HEK293 (cell line): ENCODE results near the gene CCDC149.

ENCODE experiments used
- CTCF ChIA-PET: fragments of 350-600 bp; formaldehyde crosslinking; extraction: SDS; loops from one replicate; lab custom pipeline; 2021; ENCODE audit warnings: antibody characterized with exemption; lab: Yijun Ruan, JAX
- POLR2A ChIA-PET: fragments of 300-600 bp; formaldehyde crosslinking; extraction: SDS; loops from one replicate; lab custom pipeline; 2020; ENCODE audit warnings: antibody characterized with exemption, inconsistent platforms; lab: Yijun Ruan, JAX
- H3K27ac ChIP-seq: fragments of 200-500 bp; sonication (Bioruptor generic); 2 replicates; pipeline ENCODE4 v1.5.1; 2014; ENCODE audit warnings: low read depth, low read length, control low read depth, inconsistent platforms; ENCODE audit errors: extremely low read depth
- H3K36me3 ChIP-seq, 2 experiments: fragments of 200-500 bp in 1 of 2; sonication (Bioruptor generic) in 1 of 2; 1 replicate in 1 of 2; 2 replicates in 1 of 2; pipeline ENCODE4 v1.5.1; 2014 to 2017; ENCODE audit warnings: inconsistent platforms in 2 of 2, low read length in 2 of 2; ENCODE audit not compliant: control insufficient read depth in 2 of 2, insufficient read depth in 1 of 2
- H3K4me1 ChIP-seq: fragments of 200-500 bp; sonication (Bioruptor generic); 2 replicates; pipeline ENCODE4 v1.5.1; 2014; ENCODE audit warnings: mild to moderate bottlenecking, low read length, inconsistent platforms; ENCODE audit not compliant: control insufficient read depth, insufficient read depth
- H3K4me3 ChIP-seq: 2 replicates; pipeline ENCODE4 v1.5.1; 2011; ENCODE audit warnings: low read depth, mild to moderate bottlenecking, control low read depth, low read length, moderate library complexity
- H3K9me3 ChIP-seq: fragments of 200-500 bp; sonication (Bioruptor generic); 2 replicates; pipeline ENCODE4 v1.5.1; 2014; ENCODE audit warnings: low read depth, low read length, inconsistent platforms; ENCODE audit not compliant: control insufficient read depth, insufficient read depth
- GLIS2 ChIP-seq: fragments of 450-650 bp; formaldehyde crosslinking; IDR thresholded peaks from 2 replicates; pipeline ENCODE4 v1.5.1; 2016; ENCODE audit warnings: missing biosample characterization, missing genetic modification characterization
- HIC1 ChIP-seq: fragments of 450-650 bp; formaldehyde crosslinking; IDR thresholded peaks from 2 replicates; pipeline ENCODE4 v1.5.1; 2016; ENCODE audit warnings: missing biosample characterization, missing genetic modification characterization
- KLF17 ChIP-seq: fragments of 450-650 bp; formaldehyde crosslinking; IDR thresholded peaks from 2 replicates; pipeline ENCODE4 v1.5.1; 2016; ENCODE audit warnings: missing biosample characterization, missing genetic modification characterization
- PBX3 ChIP-seq: sonication (generic); formaldehyde crosslinking; IDR thresholded peaks from 2 replicates; pipeline ENCODE4 v1.8.1; 2022; ENCODE audit warnings: mild to moderate bottlenecking, moderate library complexity, missing genetic modification reagents
- SCRT1 ChIP-seq: fragments of 450-650 bp; formaldehyde crosslinking; IDR thresholded peaks from 2 replicates; pipeline ENCODE4 v1.5.1; 2016; ENCODE audit warnings: missing biosample characterization, missing genetic modification characterization, borderline replicate concordance
- TRIM28 ChIP-seq: IDR thresholded peaks from 2 replicates; pipeline ENCODE4 v1.6.1; 2011; ENCODE audit warnings: low read length, control low read depth, borderline replicate concordance
- ZBTB48 ChIP-seq: fragments of 450-650 bp; formaldehyde crosslinking; IDR thresholded peaks from 2 replicates; pipeline ENCODE4 v1.5.1; 2016; ENCODE audit warnings: missing biosample characterization, missing genetic modification characterization
- ZFP3 ChIP-seq: fragments of 450-650 bp; formaldehyde crosslinking; IDR thresholded peaks from 2 replicates; pipeline ENCODE4 v1.5.1; 2016; ENCODE audit warnings: low read depth, missing biosample characterization, missing genetic modification characterization
- ZNF121 ChIP-seq: fragments of 450-650 bp; formaldehyde crosslinking; IDR thresholded peaks from 2 replicates; pipeline ENCODE4 v1.5.1; 2016; ENCODE audit warnings: missing biosample characterization, missing genetic modification characterization
- ZNF2 ChIP-seq: fragments of 450-650 bp; formaldehyde crosslinking; IDR thresholded peaks from 2 replicates; pipeline ENCODE4 v1.5.1; 2016; ENCODE audit warnings: missing biosample characterization, missing genetic modification characterization
- ZNF354C ChIP-seq: fragments of 450-650 bp; formaldehyde crosslinking; IDR thresholded peaks from 2 replicates; pipeline ENCODE4 v1.5.1; 2016; ENCODE audit warnings: missing biosample characterization, missing genetic modification characterization, low read depth, borderline replicate concordance
- ZNF37A ChIP-seq: fragments of 450-650 bp; IDR thresholded peaks from 2 replicates; pipeline ENCODE4 v1.5.1; 2018; ENCODE audit warnings: missing biosample characterization, missing genetic modification characterization
- ZNF394 ChIP-seq: fragments of 450-650 bp; formaldehyde crosslinking; IDR thresholded peaks from 2 replicates; pipeline ENCODE4 v1.5.1; 2016; ENCODE audit warnings: missing biosample characterization, missing genetic modification characterization, mild to moderate bottlenecking, moderate library complexity, borderline replicate concordance
- ZNF513 ChIP-seq: fragments of 450-650 bp; IDR thresholded peaks from 2 replicates; pipeline ENCODE4 v1.5.1; 2018; ENCODE audit warnings: missing biosample characterization, missing genetic modification characterization
- ZNF548 ChIP-seq: fragments of 450-650 bp; formaldehyde crosslinking; IDR thresholded peaks from 2 replicates; pipeline ENCODE4 v1.5.1; 2016; ENCODE audit warnings: missing biosample characterization, missing genetic modification characterization
- ZNF549 ChIP-seq: fragments of 450-650 bp; IDR thresholded peaks from 2 replicates; pipeline ENCODE4 v1.5.1; 2018; ENCODE audit warnings: missing biosample characterization, missing genetic modification characterization, mild to moderate bottlenecking, inconsistent platforms, moderate library complexity
- ZNF626 ChIP-seq: fragments of 450-650 bp; sonication (Bioruptor Pico); formaldehyde crosslinking; IDR thresholded peaks from 2 replicates; pipeline ENCODE4 v1.5.1; 2018; ENCODE audit warnings: missing biosample characterization, missing genetic modification characterization, inconsistent platforms
- ZNF670 ChIP-seq: fragments of 450-650 bp; formaldehyde crosslinking; IDR thresholded peaks from 2 replicates; pipeline ENCODE4 v1.5.1; 2016; ENCODE audit warnings: missing biosample characterization, missing genetic modification characterization, low read depth
- ZNF692 ChIP-seq: fragments of 450-650 bp; formaldehyde crosslinking; IDR thresholded peaks from 2 replicates; pipeline ENCODE4 v1.5.1; 2016; ENCODE audit warnings: missing biosample characterization, missing genetic modification characterization
- ZNF747 ChIP-seq: fragments of 450-650 bp; formaldehyde crosslinking; IDR thresholded peaks from 2 replicates; pipeline ENCODE4 v1.5.1; 2016; ENCODE audit warnings: missing biosample characterization, missing genetic modification characterization
- ZSCAN23 ChIP-seq: fragments of 450-650 bp; formaldehyde crosslinking; IDR thresholded peaks from 2 replicates; pipeline ENCODE4 v1.5.1; 2016; ENCODE audit warnings: missing biosample characterization, missing genetic modification characterization

CCDC149 gene

GRCh38 chr4:24877868-24878635 lies 34.8 kb downstream of the CCDC149 start (continued):
- no peak for TF ChIP-seq ZNF549 (tag by site-specific recombination)
- no peak for TF ChIP-seq ZNF354C (tag by site-specific recombination)
- no peak for TF ChIP-seq ZNF121 (tag by site-specific recombination)
- no peak for TF ChIP-seq HIC1
- no peak for TF ChIP-seq ZNF2

- Histone ChIP-seq H3K4me1 (no peaks in the 10 kb centered on the region), H3K9me3 (no peaks in the 10 kb centered on the region), H3K27ac (no peak overlapping the region), H3K36me3 (no peaks in the 10 kb centered on the region), H3K4me3 (no peak overlapping the region)
- CTCF ChIA-PET = no interaction called here
- TF ChIP-seq ZFP3 (tag by site-specific recombination) (no peak), ZNF513 (tag by site-specific recombination) (no peak), ZNF626 (tag by site-specific recombination) (no peak), ZSCAN23 (tag by site-specific recombination) (no peak), ZNF548 (tag by site-specific recombination) (no peak), ZNF354C (tag by site-specific recombination) (no peak), ZNF692 (no peak), KLF17 (tag by site-specific recombination) (no peak), GLIS2 (no peak), SCRT1 (no peak), PBX3 (CRISPR knock-in tag) (no peak), ZNF670 (tag by site-specific recombination) (no peak), TRIM28 (no peak), ZNF394 (no peak), ZNF37A (tag by site-specific recombination) (no peak), ZBTB48 (tag by site-specific recombination) (no peak), ZNF121 (tag by site-specific recombination) (no peak), ZNF747 (tag by site-specific recombination) (no peak)
- POLR2A ChIA-PET = no interaction called here
These were observed 36.4 kb downstream of the CCDC149 start for GRCh38 chr4:24876431-24876830.
